Panc1 (cell line): ENCODE results near the gene ZNF324. TPM values are rescaled to one million over a fixed set of nuclear protein-coding genes. Genes with fewer than 3 reads are reported as not detected.
"Not testable (repeated sequence)": the region's sequence is repeated elsewhere in the genome, so short reads cannot be mapped to it uniquely, and the experiment has no call there.

Experiments used
- ATAC-seq: fragments of 200-7000 bp; cut with Tn5 transposase; 2 replicates; pipeline ENCODE4 v1.9.1; 2020; ENCODE audit warnings: mild to moderate bottlenecking, moderate library complexity
- BruUV-seq: library from RNA; stranded (reverse); fragments of 400-500 nt; replicated peaks from 2 replicates; lab custom pipeline; 2021; lab: Mats Ljungman, UMichigan
- CTCF ChIA-PET: fragments of 300-600 bp; sonication (Branson Sonifier 250); formaldehyde crosslinking; loops from one replicate; lab custom pipeline; 2022; ENCODE audit warnings: antibody characterized with exemption; lab: Charles Lee
- POLR2A ChIA-PET: fragments of 300-600 bp; sonication (Branson Sonifier 250); formaldehyde crosslinking; loops from one replicate; lab custom pipeline; 2022; ENCODE audit warnings: antibody characterized with exemption; lab: Charles Lee
- DNase-seq: peaks from one replicate; pipeline ENCODE4 v3.0.0-alpha.2; 2010; ENCODE audit warnings: low read depth, low spot score
- H3K27ac ChIP-seq: 2 replicates; pipeline ENCODE4 v1.5.1; 2011; ENCODE audit warnings: mild to moderate bottlenecking, low read length, inconsistent platforms
- H3K27me3 ChIP-seq: fragments of 200-500 bp; sonication (Bioruptor generic); 2 replicates; pipeline ENCODE4 v1.6.0; 2014; ENCODE audit warnings: low read length, inconsistent platforms; ENCODE audit not compliant: control insufficient read depth, insufficient read depth
- H3K36me3 ChIP-seq: fragments of 200-500 bp; sonication (Bioruptor generic); 2 replicates; pipeline ENCODE4 v1.5.1; 2014; ENCODE audit warnings: inconsistent platforms, mild to moderate bottlenecking, low read length, moderate library complexity; ENCODE audit not compliant: control insufficient read depth, insufficient read depth
- H3K4me1 ChIP-seq: 2 replicates; pipeline ENCODE4 v1.5.1; 2011; ENCODE audit warnings: inconsistent platforms, mild to moderate bottlenecking, low read length, moderate library complexity; ENCODE audit not compliant: control insufficient read depth, insufficient read depth
- H3K4me3 ChIP-seq, 2 experiments: 2 replicates each; pipeline ENCODE4 v1.5.1; 2011 to 2012; ENCODE audit warnings: low read depth in 2 of 2, low read length in 2 of 2, mild to moderate bottlenecking in 2 of 2, inconsistent platforms in 1 of 2, moderate library complexity in 1 of 2
- H3K9me3 ChIP-seq: fragments of 200-500 bp; sonication (Bioruptor generic); 2 replicates; pipeline ENCODE4 v1.5.1; 2014; ENCODE audit warnings: low read depth, mild to moderate bottlenecking, inconsistent platforms, low read length, moderate library complexity; ENCODE audit not compliant: control insufficient read depth, insufficient read depth
- POLR2AphosphoS5 ChIP-seq: IDR thresholded peaks from 2 replicates; pipeline ENCODE4 v1.6.1; 2012; ENCODE audit warnings: mild to moderate bottlenecking, low read depth, low read length, moderate library complexity
- SIN3A ChIP-seq: IDR thresholded peaks from 2 replicates; pipeline ENCODE4 v1.6.1; 2012; ENCODE audit warnings: low read depth, mild to moderate bottlenecking, low read length, moderate library complexity, borderline replicate concordance; ENCODE audit not compliant: insufficient read depth
- TCF7L2 ChIP-seq: IDR thresholded peaks from 2 replicates; pipeline ENCODE4 v1.6.1; 2011; ENCODE audit warnings: mild to moderate bottlenecking, low read depth, low read length, inconsistent platforms
- in situ Hi-C: cut with HindIII; loops from 2 replicates; pipeline ENCODE4 v1.10.0; 2016; ENCODE audit warnings: low sequenced_read_pairs, low pct_unique_long_range_greater_than_20kb
- intact Hi-C: fragments of 100-400 bp; cut with micrococcal nuclease; formaldehyde crosslinking; loops from one replicate; pipeline ENCODE4 v1.10.0; 2022; ENCODE audit not compliant: unreplicated experiment
- total RNA-seq: library from RNA; stranded (reverse); gene quantifications from one replicate; pipeline ENCODE4 v1.2.1, GENCODE V29; 2021; ENCODE audit not compliant: unreplicated experiment
- TF ChIP-seq, protein P1 (sequence below): fragments of 450-650 bp; IDR thresholded peaks from 2 replicates; pipeline ENCODE4 v1.5.1; 2017; ENCODE audit warnings: mild to moderate bottlenecking
- TF ChIP-seq, protein P2 (sequence below), 2 experiments: IDR thresholded peaks; 2 replicates each; pipeline ENCODE4 v1.6.1; 2011 to 2012; ENCODE audit warnings: low read depth in 2 of 2, control low read depth in 1 of 2, low read length in 1 of 2, mild to moderate bottlenecking in 1 of 2, moderate library complexity in 1 of 2; ENCODE audit not compliant: insufficient read depth in 1 of 2

ZNF324 gene
- total RNA-seq, 1 experiment from 2014 or later, result 12.8 TPM

DNA sequence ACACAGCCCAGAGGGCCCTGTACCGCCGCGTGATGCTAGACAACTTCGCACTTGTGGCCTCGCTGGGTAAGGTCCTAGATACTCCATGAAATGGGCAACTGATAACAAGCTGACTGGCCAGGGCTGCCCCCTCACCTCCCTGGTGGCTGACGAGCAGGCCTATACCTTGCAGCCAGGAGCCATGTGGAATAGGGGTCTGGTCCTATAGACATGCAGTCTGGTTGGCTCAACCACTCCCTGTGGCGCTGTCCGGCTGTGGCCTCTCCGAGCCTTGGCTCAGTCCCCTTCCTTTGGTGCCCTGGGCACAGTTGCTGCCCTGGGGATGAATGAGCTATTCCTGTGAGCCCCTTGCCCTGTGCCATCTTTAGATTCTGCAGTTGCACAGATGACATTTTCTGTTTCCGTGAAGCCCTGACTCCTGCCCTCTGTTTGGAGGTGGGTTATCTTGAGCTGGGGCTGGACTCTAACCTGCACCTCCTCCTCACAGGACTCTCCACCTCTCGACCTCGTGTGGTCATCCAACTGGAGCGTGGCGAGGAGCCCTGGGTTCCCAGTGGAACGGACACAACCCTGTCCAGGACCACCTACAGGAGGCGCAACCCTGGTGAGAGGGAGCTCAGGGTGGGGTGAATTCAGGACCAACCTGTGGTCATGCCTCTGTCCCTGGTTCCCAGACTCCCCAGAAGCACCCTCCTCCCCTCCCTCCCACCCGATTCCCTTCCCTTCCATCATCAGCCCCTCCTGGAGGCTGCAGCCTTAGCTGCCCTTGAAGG is 2.5 kb downstream of the ZNF324 start:
- intact Hi-C loops (no loop called here), in situ Hi-C loops (no loop called here)
- ChIA-PET CTCF (no interaction called here), POLR2A (interaction anchor here (0.5 kb wide), 1 partner anchor 58 kb away, joined by 3 read pairs; no protein-coding TSS in a partner anchor)
- Histone ChIP-seq H3K27me3 (no peaks in the 10 kb centered on the region), H3K27ac (no peak overlapping the region), H3K36me3 (no peaks in the 10 kb centered on the region), H3K9me3 (no peaks in the 10 kb centered on the region), H3K4me1 (peaks cover 3% of the 10 kb centered on the region; the same call in 1 of the 2 replicates), H3K4me3 (no peak overlapping the region)
- no peak for ATAC-seq
- DNase-seq, result no peak
- no TSS peak for BruUV-seq
- TF ChIP-seq POLR2AphosphoS5 (no peak), SIN3A (no peak), TCF7L2 (no peak)
- TF ChIP-seq, protein P1, sequence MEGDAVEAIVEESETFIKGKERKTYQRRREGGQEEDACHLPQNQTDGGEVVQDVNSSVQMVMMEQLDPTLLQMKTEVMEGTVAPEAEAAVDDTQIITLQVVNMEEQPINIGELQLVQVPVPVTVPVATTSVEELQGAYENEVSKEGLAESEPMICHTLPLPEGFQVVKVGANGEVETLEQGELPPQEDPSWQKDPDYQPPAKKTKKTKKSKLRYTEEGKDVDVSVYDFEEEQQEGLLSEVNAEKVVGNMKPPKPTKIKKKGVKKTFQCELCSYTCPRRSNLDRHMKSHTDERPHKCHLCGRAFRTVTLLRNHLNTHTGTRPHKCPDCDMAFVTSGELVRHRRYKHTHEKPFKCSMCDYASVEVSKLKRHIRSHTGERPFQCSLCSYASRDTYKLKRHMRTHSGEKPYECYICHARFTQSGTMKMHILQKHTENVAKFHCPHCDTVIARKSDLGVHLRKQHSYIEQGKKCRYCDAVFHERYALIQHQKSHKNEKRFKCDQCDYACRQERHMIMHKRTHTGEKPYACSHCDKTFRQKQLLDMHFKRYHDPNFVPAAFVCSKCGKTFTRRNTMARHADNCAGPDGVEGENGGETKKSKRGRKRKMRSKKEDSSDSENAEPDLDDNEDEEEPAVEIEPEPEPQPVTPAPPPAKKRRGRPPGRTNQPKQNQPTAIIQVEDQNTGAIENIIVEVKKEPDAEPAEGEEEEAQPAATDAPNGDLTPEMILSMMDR, result no peak

DNA sequence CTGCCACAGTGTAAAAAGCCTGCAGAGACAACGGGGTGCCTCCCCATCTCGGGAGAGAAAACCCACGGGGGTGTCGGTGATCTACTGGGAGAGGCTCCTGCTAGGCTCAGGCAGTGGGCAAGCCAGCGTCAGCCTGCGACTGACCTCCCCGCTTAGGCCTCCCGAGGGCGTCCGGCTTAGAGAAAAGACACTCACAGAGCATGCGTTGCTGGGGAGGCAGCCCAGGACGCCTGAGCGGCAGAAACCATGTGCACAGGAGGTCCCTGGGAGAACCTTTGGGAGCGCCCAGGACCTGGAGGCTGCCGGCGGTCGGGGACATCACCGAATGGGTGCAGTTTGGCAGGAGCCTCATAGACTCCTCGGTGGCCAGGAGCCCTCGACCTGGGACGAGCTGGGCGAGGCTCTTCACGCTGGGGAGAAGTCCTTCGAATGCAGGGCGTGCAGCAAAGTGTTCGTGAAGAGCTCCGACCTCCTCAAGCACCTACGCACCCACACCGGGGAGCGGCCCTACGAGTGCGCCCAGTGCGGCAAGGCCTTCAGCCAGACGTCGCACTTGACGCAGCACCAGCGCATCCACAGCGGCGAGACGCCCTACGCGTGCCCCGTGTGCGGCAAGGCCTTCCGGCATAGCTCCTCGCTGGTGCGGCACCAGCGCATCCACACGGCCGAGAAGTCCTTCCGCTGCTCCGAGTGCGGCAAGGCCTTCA is 4.1 kb downstream of the ZNF324 start:
- peaks cover 12% of the 10 kb centered on the region for H3K4me1 ChIP-seq
- intact Hi-C loops, ATAC-seq, BruUV-seq, POLR2A ChIA-PET, H3K36me3 ChIP-seq, DNase-seq, in situ Hi-C loops, H3K9me3 ChIP-seq, CTCF ChIA-PET, H3K4me3 ChIP-seq, H3K27ac ChIP-seq, H3K27me3 ChIP-seq: not testable (repeated sequence)

DNA sequence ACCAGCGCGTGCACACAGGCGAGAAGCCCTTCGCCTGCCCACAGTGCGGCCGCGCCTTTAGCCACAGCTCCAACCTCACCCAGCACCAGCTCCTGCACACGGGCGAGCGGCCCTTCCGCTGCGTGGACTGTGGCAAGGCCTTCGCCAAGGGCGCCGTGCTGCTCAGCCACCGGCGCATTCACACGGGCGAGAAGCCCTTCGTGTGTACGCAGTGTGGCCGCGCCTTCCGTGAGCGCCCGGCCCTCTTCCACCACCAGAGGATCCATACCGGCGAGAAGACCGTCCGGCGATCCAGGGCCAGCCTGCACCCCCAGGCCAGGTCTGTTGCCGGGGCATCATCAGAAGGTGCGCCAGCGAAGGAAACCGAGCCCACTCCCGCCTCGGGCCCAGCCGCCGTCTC is 4.9 kb downstream of the ZNF324 start:
- intact Hi-C loops (no loop called here), in situ Hi-C loops (no loop called here)
- H3K9me3 ChIP-seq, result no peaks in the 10 kb centered on the region
- no peak for TF ChIP-seq POLR2AphosphoS5
- TF ChIP-seq SIN3A, result no peak
- TF ChIP-seq, protein P1, result no peak
- TF ChIP-seq, protein P2, sequence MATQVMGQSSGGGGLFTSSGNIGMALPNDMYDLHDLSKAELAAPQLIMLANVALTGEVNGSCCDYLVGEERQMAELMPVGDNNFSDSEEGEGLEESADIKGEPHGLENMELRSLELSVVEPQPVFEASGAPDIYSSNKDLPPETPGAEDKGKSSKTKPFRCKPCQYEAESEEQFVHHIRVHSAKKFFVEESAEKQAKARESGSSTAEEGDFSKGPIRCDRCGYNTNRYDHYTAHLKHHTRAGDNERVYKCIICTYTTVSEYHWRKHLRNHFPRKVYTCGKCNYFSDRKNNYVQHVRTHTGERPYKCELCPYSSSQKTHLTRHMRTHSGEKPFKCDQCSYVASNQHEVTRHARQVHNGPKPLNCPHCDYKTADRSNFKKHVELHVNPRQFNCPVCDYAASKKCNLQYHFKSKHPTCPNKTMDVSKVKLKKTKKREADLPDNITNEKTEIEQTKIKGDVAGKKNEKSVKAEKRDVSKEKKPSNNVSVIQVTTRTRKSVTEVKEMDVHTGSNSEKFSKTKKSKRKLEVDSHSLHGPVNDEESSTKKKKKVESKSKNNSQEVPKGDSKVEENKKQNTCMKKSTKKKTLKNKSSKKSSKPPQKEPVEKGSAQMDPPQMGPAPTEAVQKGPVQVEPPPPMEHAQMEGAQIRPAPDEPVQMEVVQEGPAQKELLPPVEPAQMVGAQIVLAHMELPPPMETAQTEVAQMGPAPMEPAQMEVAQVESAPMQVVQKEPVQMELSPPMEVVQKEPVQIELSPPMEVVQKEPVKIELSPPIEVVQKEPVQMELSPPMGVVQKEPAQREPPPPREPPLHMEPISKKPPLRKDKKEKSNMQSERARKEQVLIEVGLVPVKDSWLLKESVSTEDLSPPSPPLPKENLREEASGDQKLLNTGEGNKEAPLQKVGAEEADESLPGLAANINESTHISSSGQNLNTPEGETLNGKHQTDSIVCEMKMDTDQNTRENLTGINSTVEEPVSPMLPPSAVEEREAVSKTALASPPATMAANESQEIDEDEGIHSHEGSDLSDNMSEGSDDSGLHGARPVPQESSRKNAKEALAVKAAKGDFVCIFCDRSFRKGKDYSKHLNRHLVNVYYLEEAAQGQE (IDR thresholded peaks at IDR 0.05; ENCODE audit: insufficient read depth in 1 of 2, low read depth in 2 of 2, low read length in 1 of 2), result no peak
- TF ChIP-seq TCF7L2, result no peak
- DNase-seq (no peak), ATAC-seq (no peak)
- BruUV-seq, result no TSS peak
- H3K36me3 ChIP-seq, result no peaks in the 10 kb centered on the region
- H3K27me3 ChIP-seq, result no peaks in the 10 kb centered on the region
- H3K4me1 ChIP-seq, result peaks cover 10% of the 10 kb centered on the region
- H3K27ac ChIP-seq, result no peak overlapping the region
- ChIA-PET CTCF (no interaction called here), POLR2A (no interaction called here)
- no peak overlapping the region for H3K4me3 ChIP-seq
